ENCODE measurements around the gene TCAF2. TPM values are rescaled to one million over a fixed set of nuclear protein-coding genes. Genes with fewer than 3 reads are reported as not detected.
A peak's percentile ranks its signal among the peaks of the same experiment; 100 is the strongest.
"Not testable (repeated sequence)": the region's sequence is repeated elsewhere in the genome, so short reads cannot be mapped to it uniquely, and the experiment has no call there.

The TCAF2 gene
- total RNA-seq (2014; rRNA removed; shearing (Covaris generic)), result 3.1 and 3.3 TPM in 2 replicates
- polyA plus RNA-seq (2015; cell fraction: cytosol; rRNA removed), result 4.3 and 5.0 TPM in 2 replicates
- 12.8 and 15.4 TPM in 2 replicates for polyA plus RNA-seq (2015; cell fraction: nucleus; rRNA removed)

- not testable (repeated sequence) for DNase-seq (ENCODE audit: low read depth)
These were observed at the start of gene TCAF2 for GRCh38 chr7:143620646-143621045. Gene TCAF2, plus strand, starts transcription at chr7:143620974.

- not testable (repeated sequence) for DNase-seq (ENCODE audit: low read depth)
These were observed 49.3 kb upstream of the TCAF2 start, which contains the start of gene CTAGE15 for GRCh38 chr7:143571501-143571900. Gene CTAGE15, plus strand, starts transcription at chr7:143571801. Its CDS starts 17 bp downstream, at chr7:143571818.

- DNase-seq (ENCODE audit: low read depth), result not testable (repeated sequence)
These were observed 32.6 kb upstream of the TCAF2 start for GRCh38 chr7:143588183-143588582.

- not testable (repeated sequence) for DNase-seq (ENCODE audit: low read depth)
These were observed 30.9 kb upstream of the TCAF2 start for GRCh38 chr7:143589897-143590296.

- DNase-seq (ENCODE audit: low read depth), result not testable (repeated sequence)
These were observed 22.7 kb upstream of the TCAF2 start for GRCh38 chr7:143598086-143598485.

GRCh38 chr7:143603549-143603948 lies 17.2 kb upstream of the TCAF2 start:
- not testable (repeated sequence) for DNase-seq (ENCODE audit: low read depth)

GRCh38 chr7:143606088-143606487 lies 14.7 kb upstream of the TCAF2 start:
- not testable (repeated sequence) for DNase-seq (ENCODE audit: low read depth)

GRCh38 chr7:143615545-143615944 lies 5.2 kb upstream of the TCAF2 start:
- DNase-seq (ENCODE audit: low read depth), result peak; percentile 13

- DNase-seq (ENCODE audit: low read depth), result not testable (repeated sequence)
These were observed 3.6 kb upstream of the TCAF2 start for GRCh38 chr7:143617204-143617603.

GRCh38 chr7:143620058-143620457 lies 716 bp upstream of the TCAF2 start:
- DNase-seq (ENCODE audit: low read depth), result not testable (repeated sequence)

- DNase-seq (ENCODE audit: low read depth), result not testable (repeated sequence)
These were observed 401 bp downstream of the TCAF2 start for GRCh38 chr7:143621175-143621574.

- DNase-seq (ENCODE audit: low read depth), result not testable (repeated sequence)
These were observed 1.4 kb downstream of the TCAF2 start for GRCh38 chr7:143622130-143622529.

GRCh38 chr7:143630653-143631052 lies 9.9 kb downstream of the TCAF2 start:
- DNase-seq (ENCODE audit: low read depth), result not testable (repeated sequence)

GRCh38 chr7:143632506-143632905 lies 11.7 kb downstream of the TCAF2 start:
- DNase-seq (ENCODE audit: low read depth), result not testable (repeated sequence)

- DNase-seq (ENCODE audit: low read depth), result not testable (repeated sequence)
These were observed 12.3 kb downstream of the TCAF2 start for GRCh38 chr7:143633013-143633618.

GRCh38 chr7:143635364-143636240 lies 14.8 kb downstream of the TCAF2 start:
- not testable (repeated sequence) for DNase-seq (ENCODE audit: low read depth)

GRCh38 chr7:143639372-143639771 lies 18.6 kb downstream of the TCAF2 start:
- not testable (repeated sequence) for DNase-seq (ENCODE audit: low read depth)

- not testable (repeated sequence) for DNase-seq (ENCODE audit: low read depth)
These were observed 19.9 kb downstream of the TCAF2 start for GRCh38 chr7:143640528-143641189.

- not testable (repeated sequence) for DNase-seq (ENCODE audit: low read depth)
These were observed 25.8 kb downstream of the TCAF2 start for GRCh38 chr7:143646598-143646997.

GRCh38 chr7:143649902-143650301 lies 29.1 kb downstream of the TCAF2 start:
- DNase-seq (ENCODE audit: low read depth), result not testable (repeated sequence)

GRCh38 chr7:143650447-143650846 lies 29.7 kb downstream of the TCAF2 start:
- not testable (repeated sequence) for DNase-seq (ENCODE audit: low read depth)

All from HT1080 (cell line).